ENCODE results near the gene ACTL8.
"Not testable (repeated sequence)": the region's sequence is repeated elsewhere in the genome, so short reads cannot be mapped to it uniquely, and the experiment has no call there.

ACTL8 gene

GRCh38 chr1:17736625-17737024 is 18.5 kb upstream of the ACTL8 start:
- no peak for FAIRE-seq

- FAIRE-seq, result no peak
Observed at GRCh38 chr1:17739050-17739449, 16.1 kb upstream of the ACTL8 start.

GRCh38 chr1:17741052-17741451 is 14.1 kb upstream of the ACTL8 start:
- FAIRE-seq, result no peak

GRCh38 chr1:17742583-17742982 is 12.6 kb upstream of the ACTL8 start:
- FAIRE-seq, result no peak

GRCh38 chr1:17743008-17743647 is 12.0 kb upstream of the ACTL8 start:
- FAIRE-seq, result no peak

GRCh38 chr1:17743925-17744324 is 11.2 kb upstream of the ACTL8 start:
- FAIRE-seq, result no peak

GRCh38 chr1:17744666-17745478 is 10.3 kb upstream of the ACTL8 start:
- FAIRE-seq, result no peak

GRCh38 chr1:17745479-17745955 is 9.6 kb upstream of the ACTL8 start:
- FAIRE-seq, result no peak

- not testable (repeated sequence) for FAIRE-seq
Observed at GRCh38 chr1:17746281-17746680, 8.9 kb upstream of the ACTL8 start.

- no peak for FAIRE-seq
Observed at GRCh38 chr1:17746920-17747319, 8.2 kb upstream of the ACTL8 start.

GRCh38 chr1:17750333-17750732 is 4.8 kb upstream of the ACTL8 start:
- no peak for FAIRE-seq

- FAIRE-seq, result no peak
Observed at GRCh38 chr1:17752356-17752755, 2.8 kb upstream of the ACTL8 start.

- no peak for FAIRE-seq
Observed at GRCh38 chr1:17757426-17757825, 2.3 kb downstream of the ACTL8 start.

GRCh38 chr1:17759114-17759513 is 4.0 kb downstream of the ACTL8 start:
- no peak for FAIRE-seq

- no peak for FAIRE-seq
Observed at GRCh38 chr1:17762313-17762712, 7.2 kb downstream of the ACTL8 start.

- FAIRE-seq, result no peak
Observed at GRCh38 chr1:17763417-17763816, 8.3 kb downstream of the ACTL8 start.

- no peak for FAIRE-seq
Observed at GRCh38 chr1:17763995-17764394, 8.9 kb downstream of the ACTL8 start.

- no peak for FAIRE-seq
Observed at GRCh38 chr1:17764591-17764990, 9.5 kb downstream of the ACTL8 start.

GRCh38 chr1:17765444-17766411 is 10.6 kb downstream of the ACTL8 start:
- no peak for FAIRE-seq

- no peak for FAIRE-seq
Observed at GRCh38 chr1:17768651-17769241, 13.6 kb downstream of the ACTL8 start.

GRCh38 chr1:17770983-17771382 is 15.8 kb downstream of the ACTL8 start:
- no peak for FAIRE-seq

- FAIRE-seq, result no peak
Observed at GRCh38 chr1:17772615-17773212, 17.6 kb downstream of the ACTL8 start.
